Progenitor cell of endocrine pancreas (in vitro differentiated cells): ENCODE results near the gene NRXN2. TPM values are rescaled to one million over a fixed set of nuclear protein-coding genes. Genes with fewer than 3 reads are reported as not detected.

Experiments used
- DNase-seq: peaks from one replicate; pipeline ENCODE4 v3.0.0; 2021; ENCODE audit warnings: low spot score; ENCODE audit not compliant: unreplicated experiment
- H3K27ac Mint-ChIP-seq: 2 replicates; pipeline ENCODE4 v1.8.0; 2021; ENCODE audit warnings: mild to moderate bottlenecking, moderate library complexity, mixed read lengths
- H3K27me3 Mint-ChIP-seq: 2 replicates; pipeline ENCODE4 v1.8.0; 2021; ENCODE audit warnings: mixed read lengths
- H3K36me3 Mint-ChIP-seq: 2 replicates; pipeline ENCODE4 v1.8.0; 2022; ENCODE audit warnings: mixed read lengths; ENCODE audit not compliant: insufficient read depth
- H3K4me1 Mint-ChIP-seq: 2 replicates; pipeline ENCODE4 v1.8.0; 2021; ENCODE audit warnings: low read depth, mixed read lengths
- H3K4me3 Mint-ChIP-seq: 2 replicates; pipeline ENCODE4 v1.8.0; 2021; ENCODE audit warnings: low read depth, mild to moderate bottlenecking, moderate library complexity, mixed read lengths
- H3K9me3 Mint-ChIP-seq: 2 replicates; pipeline ENCODE4 v1.8.0; 2021; ENCODE audit warnings: low read depth, mixed read lengths
- CTCF ChIP-seq: fragments of 200-600 bp; sonication (generic); IDR thresholded peaks from one replicate; pipeline ENCODE4 v1.5.0; 2021; ENCODE audit warnings: antibody characterized with exemption, mild to moderate bottlenecking; ENCODE audit not compliant: unreplicated experiment
- total RNA-seq: library from RNA; stranded (reverse); gene quantifications from 2 replicates; pipeline ENCODE4 v1.2.1, GENCODE V29; 2021

The NRXN2 gene
- total RNA-seq, 1 donor from 2014 or later = 0.17 TPM

GRCh38 chr11:64768300-64768694 is 45.3 kb upstream of the NRXN2 start:
- Mint-ChIP-seq H3K9me3 (no peaks in the 10 kb centered on the region), H3K36me3 (peaks cover 62% of the 10 kb centered on the region), H3K27ac (no peak overlapping the region), H3K27me3 (no peaks in the 10 kb centered on the region), H3K4me3 (no peak overlapping the region), H3K4me1 (peaks cover 33% of the 10 kb centered on the region)
- TF ChIP-seq CTCF = no peak
- no peak for DNase-seq

- Mint-ChIP-seq H3K4me1 (peaks cover 38% of the 10 kb centered on the region), H3K36me3 (peaks cover 59% of the 10 kb centered on the region), H3K27me3 (no peaks in the 10 kb centered on the region), H3K9me3 (no peaks in the 10 kb centered on the region), H3K27ac (peak overlapping the region; percentile 10), H3K4me3 (no peak overlapping the region)
- peak; percentile 56 for DNase-seq
- TF ChIP-seq CTCF = peak; percentile 71
Measured at GRCh38 chr11:64767344-64768299, 44.6 kb upstream of the NRXN2 start.

GRCh38 chr11:64766881-64767280 is 43.9 kb upstream of the NRXN2 start:
- Mint-ChIP-seq H3K4me3 (no peak overlapping the region), H3K27me3 (no peaks in the 10 kb centered on the region), H3K36me3 (peaks cover 58% of the 10 kb centered on the region), H3K9me3 (no peaks in the 10 kb centered on the region), H3K27ac (no peak overlapping the region), H3K4me1 (peaks cover 34% of the 10 kb centered on the region)
- TF ChIP-seq CTCF = no peak
- no peak for DNase-seq

- TF ChIP-seq CTCF = no peak
- peaks cover 55% of the 10 kb centered on the region for H3K36me3 Mint-ChIP-seq
- peak overlapping the region; percentile 74 for H3K27ac Mint-ChIP-seq
- H3K4me1 Mint-ChIP-seq = peaks cover 26% of the 10 kb centered on the region
- no peak for DNase-seq
- no peaks in the 10 kb centered on the region for H3K27me3 Mint-ChIP-seq
- H3K4me3 Mint-ChIP-seq = no peak overlapping the region
- no peaks in the 10 kb centered on the region for H3K9me3 Mint-ChIP-seq
Measured at GRCh38 chr11:64765851-64766665, 43.1 kb upstream of the NRXN2 start.

- peaks cover 49% of the 10 kb centered on the region for H3K36me3 Mint-ChIP-seq
- TF ChIP-seq CTCF = peak; percentile 27
- no peak overlapping the region for H3K27ac Mint-ChIP-seq
- H3K27me3 Mint-ChIP-seq = no peaks in the 10 kb centered on the region
- H3K4me1 Mint-ChIP-seq = peaks cover 26% of the 10 kb centered on the region
- no peak overlapping the region for H3K4me3 Mint-ChIP-seq
- no peak for DNase-seq
- no peaks in the 10 kb centered on the region for H3K9me3 Mint-ChIP-seq
Measured at GRCh38 chr11:64765291-64765850, 42.4 kb upstream of the NRXN2 start.
